CD14-positive monocyte (primary cell): ENCODE data around the gene CCN2. TPM values are rescaled to one million over a fixed set of nuclear protein-coding genes. Genes with fewer than 3 reads are reported as not detected.

Source experiments
- DNase-seq, 3 donors: peaks; one replicate each; pipeline ENCODE4 v3.0.0-alpha.2; 2011 to 2022
- H2AFZ ChIP-seq: 2 replicates; pipeline ENCODE4 v1.6.0; 2012; ENCODE audit warnings: mild to moderate bottlenecking, low read depth, low read length, inconsistent platforms; ENCODE audit not compliant: insufficient read depth, poor library complexity, severe bottlenecking
- H3K27ac ChIP-seq, 2 donors: 1 replicate in 1 of 2; 2 replicates in 1 of 2; pipeline ENCODE4 v1.5.1; 2012 to 2013; ENCODE audit warnings: low read length in 2 of 2, control low read depth in 1 of 2, inconsistent platforms in 1 of 2, low read depth in 1 of 2, mild to moderate bottlenecking in 1 of 2
- H3K27me3 ChIP-seq, 2 donors: one replicate each; pipeline versions ENCODE4 v1.6.0 to v1.6.1; 2011 to 2013; ENCODE audit warnings: low read length in 2 of 2; ENCODE audit not compliant: control insufficient read depth in 2 of 2, insufficient read depth in 2 of 2
- H3K36me3 ChIP-seq, 2 donors: replicated peaks in 1 of 2; 1 replicate in 1 of 2; 2 replicates in 1 of 2; pipeline versions ENCODE4 v1.5.1 to v1.6.1; 2012 to 2013; ENCODE audit warnings: low read length in 2 of 2, control low read depth in 1 of 2, inconsistent platforms in 1 of 2, mild to moderate bottlenecking in 1 of 2; ENCODE audit not compliant: insufficient read depth in 2 of 2, control insufficient read depth in 1 of 2
- H3K4me1 ChIP-seq, 2 donors: 1 replicate in 1 of 2; 2 replicates in 1 of 2; pipeline versions ENCODE4 v1.5.1 to v1.6.1; 2012 to 2013; ENCODE audit warnings: low read length in 2 of 2, control low read depth in 1 of 2, inconsistent platforms in 1 of 2, mild to moderate bottlenecking in 1 of 2, moderate library complexity in 1 of 2; ENCODE audit not compliant: insufficient read depth in 2 of 2, control insufficient read depth in 1 of 2
- H3K4me2 ChIP-seq: replicated peaks from 2 replicates; pipeline ENCODE3; 2012; ENCODE audit warnings: low read length, moderate library complexity, mild to moderate bottlenecking; ENCODE audit not compliant: poor library complexity, severe bottlenecking; ENCODE audit errors: extremely low read depth
- H3K4me3 ChIP-seq, 3 experiments: fragments of 200-600 bp in 1 of 3; sonication (generic) in 1 of 3; replicated peaks in 1 of 3; 1 replicate in 2 of 3; 2 replicates in 1 of 3; pipeline ENCODE4 v1.5.1; 2011 to 2013; ENCODE audit warnings: low read length in 3 of 3, mild to moderate bottlenecking in 3 of 3, control low read depth in 2 of 3, low read depth in 2 of 3, inconsistent platforms in 1 of 3, moderate library complexity in 1 of 3
- H3K79me2 ChIP-seq: 2 replicates; pipeline ENCODE4 v1.6.0; 2012; ENCODE audit warnings: mild to moderate bottlenecking, control low read depth, inconsistent platforms, low read length, moderate library complexity; ENCODE audit not compliant: insufficient read depth
- H3K9ac ChIP-seq: 2 replicates; pipeline ENCODE4 v1.6.0; 2017; ENCODE audit warnings: low read length, mild to moderate bottlenecking; ENCODE audit not compliant: insufficient read depth, poor library complexity, severe bottlenecking
- H3K9me3 ChIP-seq, 2 donors: replicated peaks in 1 of 2; 1 replicate in 1 of 2; 2 replicates in 1 of 2; pipeline versions ENCODE4 v1.5.1 to v1.6.1; 2012 to 2013; ENCODE audit warnings: low read length in 2 of 2, control low read depth in 1 of 2; ENCODE audit not compliant: control insufficient read depth in 1 of 2, insufficient read depth in 1 of 2
- H4K20me1 ChIP-seq: 2 replicates; pipeline ENCODE4 v1.6.0; 2012; ENCODE audit warnings: mild to moderate bottlenecking, low read length, control low read depth, moderate library complexity; ENCODE audit not compliant: insufficient read depth
- H3K27ac Mint-ChIP-seq, 7 donors: one replicate each; pipeline ENCODE4 v1.8.0; 2020; ENCODE audit warnings: mild to moderate bottlenecking in 7 of 7, mixed read lengths in 7 of 7, moderate library complexity in 6 of 7, inconsistent platforms in 2 of 7
- H3K27me3 Mint-ChIP-seq, 3 donors: one replicate each; pipeline ENCODE4 v1.8.0; 2021 to 2022; ENCODE audit warnings: low read depth in 3 of 3, mild to moderate bottlenecking in 3 of 3, mixed read lengths in 3 of 3, moderate library complexity in 3 of 3, inconsistent platforms in 1 of 3
- H3K36me3 Mint-ChIP-seq, 2 donors: one replicate each; pipeline ENCODE4 v1.8.0; 2020; ENCODE audit warnings: mixed read lengths in 2 of 2, inconsistent platforms in 1 of 2, mild to moderate bottlenecking in 1 of 2
- H3K4me1 Mint-ChIP-seq: one replicate; pipeline ENCODE4 v1.8.0; 2020; ENCODE audit warnings: mild to moderate bottlenecking, mixed read lengths
- H3K4me3 Mint-ChIP-seq, 2 donors: one replicate each; pipeline ENCODE4 v1.8.0; 2020; ENCODE audit warnings: mild to moderate bottlenecking in 2 of 2, mixed read lengths in 2 of 2, moderate library complexity in 1 of 2
- H3K9me3 Mint-ChIP-seq, 7 donors: one replicate each; pipeline ENCODE4 v1.8.0; 2020 to 2022; ENCODE audit warnings: mixed read lengths in 7 of 7, mild to moderate bottlenecking in 6 of 7, moderate library complexity in 6 of 7, inconsistent platforms in 2 of 7
- WGBS: methylation state at CpG from one replicate; pipeline ENCODE4 v1.1.5; 2013; ENCODE audit warnings: missing lambda C conversion rate; ENCODE audit not compliant: insufficient coverage; 5-methylcytosine and 5-hydroxymethylcytosine counted together
- intact Hi-C, 2 donors: fragments of 100-400 bp; cut with micrococcal nuclease; formaldehyde crosslinking; loops; one replicate each; pipeline versions ENCODE4 v1.15.0 to v1.15.1; 2023
- polyA plus RNA-seq, 3 donors: library from polyadenylated mRNA; depleted of rRNA in 1 of 3; unstranded in 2 of 3; stranded (reverse) in 1 of 3; fragments of 300-500 nt in 2 of 3; fragments of >200 nt in 1 of 3; fragmentation: Illumina TruSeq in 2 of 3; gene quantifications; 1 replicate in 2 of 3; 2 replicates in 1 of 3; pipeline ENCODE4 v1.2.3, GENCODE V29; 2012 to 2021
- TF ChIP-seq, protein P1 (sequence below): fragments of 200-600 bp; IDR thresholded peaks from one replicate; pipeline ENCODE4 v1.8.0; 2022; ENCODE audit warnings: antibody characterized with exemption, mild to moderate bottlenecking

The CCN2 gene
- polyA plus RNA-seq, 3 donors = not detected

DNA sequence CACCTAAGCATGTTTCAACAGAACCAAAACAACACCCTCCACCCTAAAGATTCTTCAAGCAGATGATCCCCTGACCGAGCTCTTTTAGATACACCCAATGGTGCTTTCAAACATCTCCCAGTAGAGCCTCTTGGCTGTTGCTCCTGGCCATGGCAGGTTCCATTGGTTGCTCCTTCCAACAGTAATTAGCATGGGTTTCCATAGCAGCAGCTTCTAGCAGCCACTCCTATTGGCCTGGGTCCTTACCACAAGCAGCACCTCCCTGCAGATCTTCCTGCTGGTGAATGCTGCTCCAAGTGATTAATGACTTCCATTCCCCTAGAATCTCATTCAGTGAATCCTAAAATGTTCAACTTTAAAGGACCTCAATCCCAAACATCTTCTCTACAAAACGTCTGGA, 13.9 kb downstream of the CCN2 start:
- no peak for DNase-seq
- intact Hi-C loops = no loop called here

DNA sequence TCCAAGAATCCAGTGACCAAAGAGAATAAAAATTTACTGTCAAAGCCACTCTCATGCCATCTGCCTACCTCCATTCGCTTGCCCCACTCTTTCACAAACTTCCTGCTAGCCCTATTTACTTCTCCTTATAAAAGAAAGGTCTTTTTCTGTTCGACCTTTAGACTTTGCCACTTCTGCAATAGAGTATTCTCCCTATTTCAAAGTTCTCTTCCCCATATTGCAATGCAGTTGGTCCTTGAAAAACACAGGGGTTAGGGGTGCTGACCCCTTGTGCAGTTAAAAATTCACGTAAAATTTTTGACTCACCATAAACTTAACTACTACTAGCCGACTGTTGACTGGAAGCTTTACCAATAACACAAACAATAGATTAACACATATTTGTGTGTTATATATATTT, 15.0 kb downstream of the CCN2 start:
- no peak overlapping the region for H3K4me3 ChIP-seq
- H3K9me3 ChIP-seq = no peaks in the 10 kb centered on the region
- no peaks in the 10 kb centered on the region for H3K4me1 ChIP-seq
- TF ChIP-seq, protein P1, sequence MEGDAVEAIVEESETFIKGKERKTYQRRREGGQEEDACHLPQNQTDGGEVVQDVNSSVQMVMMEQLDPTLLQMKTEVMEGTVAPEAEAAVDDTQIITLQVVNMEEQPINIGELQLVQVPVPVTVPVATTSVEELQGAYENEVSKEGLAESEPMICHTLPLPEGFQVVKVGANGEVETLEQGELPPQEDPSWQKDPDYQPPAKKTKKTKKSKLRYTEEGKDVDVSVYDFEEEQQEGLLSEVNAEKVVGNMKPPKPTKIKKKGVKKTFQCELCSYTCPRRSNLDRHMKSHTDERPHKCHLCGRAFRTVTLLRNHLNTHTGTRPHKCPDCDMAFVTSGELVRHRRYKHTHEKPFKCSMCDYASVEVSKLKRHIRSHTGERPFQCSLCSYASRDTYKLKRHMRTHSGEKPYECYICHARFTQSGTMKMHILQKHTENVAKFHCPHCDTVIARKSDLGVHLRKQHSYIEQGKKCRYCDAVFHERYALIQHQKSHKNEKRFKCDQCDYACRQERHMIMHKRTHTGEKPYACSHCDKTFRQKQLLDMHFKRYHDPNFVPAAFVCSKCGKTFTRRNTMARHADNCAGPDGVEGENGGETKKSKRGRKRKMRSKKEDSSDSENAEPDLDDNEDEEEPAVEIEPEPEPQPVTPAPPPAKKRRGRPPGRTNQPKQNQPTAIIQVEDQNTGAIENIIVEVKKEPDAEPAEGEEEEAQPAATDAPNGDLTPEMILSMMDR = no peak
- no peaks in the 10 kb centered on the region for H3K4me1 Mint-ChIP-seq
- H3K27me3 Mint-ChIP-seq = peaks cover 4 to 15% (median 11%) of the 10 kb centered on the region in 3 donors
- no peaks in the 10 kb centered on the region for H4K20me1 ChIP-seq
- H3K27ac Mint-ChIP-seq = no peak overlapping the region
- H3K36me3 Mint-ChIP-seq = no peaks in the 10 kb centered on the region
- intact Hi-C loops = no loop called here
- H3K9ac ChIP-seq = no peak overlapping the region
- no peak overlapping the region for H3K27ac ChIP-seq
- H2AFZ ChIP-seq = no peak overlapping the region
- no peaks in the 10 kb centered on the region for H3K27me3 ChIP-seq
- H3K4me2 ChIP-seq = no peak overlapping the region
- H3K4me3 Mint-ChIP-seq = no peak overlapping the region
- H3K36me3 ChIP-seq = no peaks in the 10 kb centered on the region
- no peak for DNase-seq
- H3K9me3 Mint-ChIP-seq = peaks cover 0 to 1% (median 0%) of the 10 kb centered on the region in 7 donors
- no peaks in the 10 kb centered on the region for H3K79me2 ChIP-seq
- 25% methylated on average over 1 of the region's 4 CpGs for WGBS

More for the DNA sequence above, 13.9 kb downstream of the CCN2 start:
- Histone ChIP-seq H3K4me1 (no peaks in the 10 kb centered on the region), H3K36me3 (no peaks in the 10 kb centered on the region), H4K20me1 (no peaks in the 10 kb centered on the region), H3K9me3 (no peaks in the 10 kb centered on the region), H3K4me3 (no peak overlapping the region), H2AFZ (no peak overlapping the region), H3K27me3 (no peaks in the 10 kb centered on the region), H3K79me2 (no peaks in the 10 kb centered on the region), H3K9ac (no peak overlapping the region), H3K4me2 (no peak overlapping the region), H3K27ac (no peak overlapping the region)
- no peaks in the 10 kb centered on the region for H3K4me1 Mint-ChIP-seq
- H3K27me3 Mint-ChIP-seq = peaks cover 4 to 11% (median 9%) of the 10 kb centered on the region in 3 donors
- H3K27ac Mint-ChIP-seq = no peak overlapping the region
- no peaks in the 10 kb centered on the region for H3K36me3 Mint-ChIP-seq
- WGBS = 50% methylated on average over 2 of the region's 2 CpGs
- TF ChIP-seq, protein P1 = no peak
- H3K4me3 Mint-ChIP-seq = no peak overlapping the region
- peaks cover 0 to 1% (median 0%) of the 10 kb centered on the region in 7 donors for H3K9me3 Mint-ChIP-seq
